GM19463 (cell line): Measurements from ENCODE around the gene RNF114.

Experiments
- ATAC-seq: cut with Tn5 transposase; IDR thresholded peaks from one replicate; pipeline ENCODE4 v1.9.1; 2021; ENCODE audit warnings: mild to moderate bottlenecking, moderate library complexity; ENCODE audit not compliant: unreplicated experiment

Gene RNF114

DNA sequence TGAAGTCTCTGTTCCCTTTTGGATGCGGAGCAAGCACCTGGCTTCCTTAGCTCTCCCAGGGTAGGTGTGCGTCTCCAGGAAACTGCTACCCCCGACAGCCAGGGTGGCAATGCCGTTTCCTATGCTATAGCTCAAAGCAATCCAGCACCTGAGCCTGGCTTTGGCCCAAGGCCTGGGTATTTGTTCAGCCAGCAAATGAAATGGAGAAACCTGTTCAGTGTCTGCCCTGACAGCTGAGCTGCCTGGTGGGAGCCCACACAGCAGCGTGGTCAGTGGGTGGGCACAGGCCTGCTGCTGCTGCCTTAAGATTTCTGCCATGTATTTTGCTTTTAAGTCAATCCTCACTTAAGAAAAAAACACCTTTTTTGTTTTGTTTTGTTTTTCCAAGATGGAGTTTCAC is 34.6 kb upstream of the RNF114 start:
- no peak for ATAC-seq

GRCh38 chr20:49904440-49905214 is 31.6 kb upstream of the RNF114 start:
- no peak for ATAC-seq

DNA sequence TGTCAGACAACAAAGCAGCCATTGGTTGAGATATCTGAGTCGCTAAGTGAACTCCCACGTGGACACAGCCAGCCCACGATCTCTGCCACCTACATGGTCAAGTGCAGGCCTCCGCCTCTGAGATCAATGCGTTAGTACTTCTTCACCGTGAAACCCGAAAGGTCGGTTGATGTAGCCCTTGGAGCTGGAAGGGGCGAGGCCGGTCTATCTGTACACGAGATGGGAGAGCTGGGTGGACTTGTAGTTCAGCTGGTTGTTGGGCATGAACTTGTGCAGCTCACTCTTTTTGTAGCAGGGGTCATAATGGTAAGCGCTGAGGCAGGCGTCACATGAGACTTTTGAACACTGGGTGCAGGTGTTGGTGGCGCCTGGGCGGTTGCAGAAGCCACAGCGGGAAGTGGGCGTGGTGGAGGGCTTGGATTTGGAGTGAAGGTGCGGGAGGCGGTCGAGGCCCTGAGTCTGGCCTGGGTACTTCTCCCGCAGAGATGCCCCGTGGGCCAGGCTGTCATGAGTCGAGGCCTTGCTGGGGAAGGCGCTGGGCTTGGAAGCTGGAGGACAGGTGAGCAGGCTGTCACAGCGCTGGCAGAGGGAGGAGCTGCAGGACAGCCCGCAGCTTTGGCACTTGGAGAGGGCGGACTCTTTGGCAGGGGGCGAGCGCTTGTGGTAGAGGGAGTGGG is 30.6 kb upstream of the RNF114 start:
- no peak for ATAC-seq

- ATAC-seq, result no peak
Observed at GRCh38 chr20:49906101-49906604, 30.0 kb upstream of the RNF114 start.

GRCh38 chr20:49906615-49907154 is 29.5 kb upstream of the RNF114 start:
- ATAC-seq, result no peak

- no peak for ATAC-seq
Observed at GRCh38 chr20:49907405-49908257, 28.6 kb upstream of the RNF114 start.

DNA sequence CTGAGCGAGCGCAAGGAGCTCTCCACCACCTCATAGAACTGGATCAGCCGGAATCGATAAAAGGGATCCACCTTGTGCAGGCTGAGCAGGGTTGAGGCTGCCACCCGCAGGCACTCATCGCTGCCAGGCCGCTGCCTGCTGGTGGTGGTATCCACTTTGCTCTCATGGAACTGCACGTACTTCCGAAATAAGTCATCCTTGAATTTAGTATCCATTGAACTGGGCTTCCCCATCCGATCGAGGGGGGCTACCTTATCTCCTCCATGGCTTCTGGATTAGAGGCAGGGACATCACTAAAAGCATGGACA is 28.0 kb upstream of the RNF114 start:
- no peak for ATAC-seq

GRCh38 chr20:49909499-49910339 is 26.5 kb upstream of the RNF114 start:
- ATAC-seq, result no peak

GRCh38 chr20:49910340-49910706 is 25.9 kb upstream of the RNF114 start:
- no peak for ATAC-seq

DNA sequence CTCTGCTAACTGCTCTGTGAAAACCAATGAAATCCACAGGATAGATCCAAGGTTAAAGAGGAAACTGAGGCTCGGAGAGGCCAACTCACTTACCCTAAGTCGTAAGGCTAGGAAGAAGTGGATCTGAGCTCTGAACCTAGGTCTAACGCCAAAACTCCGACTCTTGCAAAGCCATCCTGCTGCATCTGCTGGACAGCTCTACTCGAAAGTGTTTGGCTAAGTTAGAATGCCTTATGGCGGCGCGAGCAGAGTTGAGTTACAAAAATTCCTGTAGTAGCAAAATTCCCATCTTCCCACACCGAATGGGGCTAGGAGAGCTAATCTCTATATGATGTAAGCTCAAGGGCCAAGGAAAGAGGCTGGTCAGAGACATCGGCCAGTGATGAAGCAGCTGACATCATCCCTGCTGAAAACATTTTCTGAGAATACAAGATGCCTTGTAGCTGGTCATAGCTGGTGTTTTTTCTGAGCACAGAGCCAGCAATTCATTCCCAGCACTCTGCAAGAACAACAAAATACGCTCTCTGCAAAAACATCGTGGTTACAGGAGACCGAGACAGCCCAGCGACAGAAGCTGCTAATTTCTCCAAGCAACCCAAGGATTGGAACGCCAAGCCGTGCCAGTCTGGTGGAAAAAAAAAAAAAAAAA is 22.7 kb upstream of the RNF114 start:
- ATAC-seq, result no peak

GRCh38 chr20:49914310-49915117 is 21.7 kb upstream of the RNF114 start:
- peak; percentile 7 for ATAC-seq

- ATAC-seq, result no peak
Observed at GRCh38 chr20:49915118-49915379, 21.1 kb upstream of the RNF114 start.

GRCh38 chr20:49915380-49916145 is 20.6 kb upstream of the RNF114 start, which contains the start of gene SPATA2:
SPATA2 (minus strand) TSS chr20:49915529; CDS start chr20:49908490, 7,039 bp downstream.
- peak; percentile 90 for ATAC-seq

GRCh38 chr20:49916146-49917002 is 19.8 kb upstream of the RNF114 start:
- ATAC-seq, result no peak

GRCh38 chr20:49918446-49918845 is 17.8 kb upstream of the RNF114 start:
- ATAC-seq, result no peak

- ATAC-seq, result no peak
Observed at GRCh38 chr20:49919009-49919408, 17.2 kb upstream of the RNF114 start.

DNA sequence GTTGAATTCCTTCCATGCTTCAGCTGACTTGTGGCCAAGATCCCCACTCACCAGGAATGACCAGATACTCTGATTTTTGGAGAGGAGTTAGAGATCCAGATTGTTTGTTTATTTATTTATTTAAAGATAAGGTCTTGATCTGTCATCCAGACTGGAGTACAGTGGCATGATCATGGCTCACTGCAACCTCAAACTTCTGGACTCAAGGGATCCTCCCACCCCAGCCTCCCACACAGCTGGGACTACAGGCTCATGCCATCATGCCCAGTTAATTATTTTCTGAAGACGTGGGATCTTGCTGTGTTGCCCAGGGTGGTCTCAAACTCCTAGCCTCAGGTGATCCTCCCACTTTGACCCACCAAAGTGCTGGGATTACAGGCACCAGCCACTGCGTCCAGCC is 16.7 kb upstream of the RNF114 start:
- ATAC-seq, result no peak

DNA sequence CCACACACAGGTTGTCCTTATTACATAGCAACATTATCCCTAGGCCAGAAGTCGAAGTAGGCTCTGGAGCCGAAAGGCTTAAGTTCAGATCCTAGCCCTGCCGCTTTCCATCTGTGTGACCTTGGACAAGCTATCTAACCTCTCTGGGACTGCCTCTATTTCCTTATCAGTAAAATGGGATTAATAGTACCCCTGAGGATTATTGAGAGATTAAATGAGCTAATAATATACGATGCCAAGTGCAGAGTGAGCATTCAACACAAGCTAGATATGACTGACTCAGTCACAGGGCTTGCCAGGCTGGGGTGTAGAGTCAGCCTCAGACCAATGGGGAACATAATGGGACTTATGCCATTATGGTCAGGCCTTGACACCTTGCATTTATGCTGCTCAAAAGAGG is 11.9 kb upstream of the RNF114 start:
- no peak for ATAC-seq
